Esophagus squamous epithelium (tissue), 4 donors: ENCODE measurements around the gene WWOX.

Experiments used
- POLR2A ChIP-seq, 4 donors: fragments of 450-650 bp; IDR thresholded peaks; one replicate each; pipeline ENCODE4 v1.6.1; 2017; ENCODE audit warnings: antibody characterized with exemption in 4 of 4, mild to moderate bottlenecking in 4 of 4, moderate library complexity in 3 of 4
- TF ChIP-seq, protein P1 (sequence below), 6 experiments: fragments of 450-650 bp in 4 of 6; fragments of 200-600 bp in 2 of 6; sonication (generic) in 2 of 6; IDR thresholded peaks; one replicate each; pipeline ENCODE4 v1.5.1; 2016 to 2019; ENCODE audit warnings: antibody characterized with exemption in 6 of 6, mild to moderate bottlenecking in 4 of 6, moderate library complexity in 4 of 6

DNA sequence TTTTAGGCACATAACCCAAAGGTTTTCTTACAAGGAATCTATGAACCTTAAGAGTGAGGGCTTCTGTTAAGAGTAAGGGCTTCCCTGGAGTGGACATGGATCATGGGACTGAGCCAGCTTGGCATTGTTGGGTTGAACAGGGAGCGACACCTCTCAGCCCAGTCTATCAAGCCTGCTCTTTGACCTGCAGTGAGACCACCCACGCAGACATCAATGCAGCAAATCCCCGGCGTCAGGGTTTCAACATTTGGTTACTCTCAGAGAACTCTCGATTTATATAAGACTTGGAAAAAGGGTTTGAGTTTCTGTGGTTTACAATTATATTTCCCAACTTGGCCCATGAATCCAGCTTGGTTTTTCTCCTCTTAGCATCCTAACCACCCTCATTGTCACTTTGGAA, 299.9 kb downstream of the WWOX start:
- TF ChIP-seq, protein P1, sequence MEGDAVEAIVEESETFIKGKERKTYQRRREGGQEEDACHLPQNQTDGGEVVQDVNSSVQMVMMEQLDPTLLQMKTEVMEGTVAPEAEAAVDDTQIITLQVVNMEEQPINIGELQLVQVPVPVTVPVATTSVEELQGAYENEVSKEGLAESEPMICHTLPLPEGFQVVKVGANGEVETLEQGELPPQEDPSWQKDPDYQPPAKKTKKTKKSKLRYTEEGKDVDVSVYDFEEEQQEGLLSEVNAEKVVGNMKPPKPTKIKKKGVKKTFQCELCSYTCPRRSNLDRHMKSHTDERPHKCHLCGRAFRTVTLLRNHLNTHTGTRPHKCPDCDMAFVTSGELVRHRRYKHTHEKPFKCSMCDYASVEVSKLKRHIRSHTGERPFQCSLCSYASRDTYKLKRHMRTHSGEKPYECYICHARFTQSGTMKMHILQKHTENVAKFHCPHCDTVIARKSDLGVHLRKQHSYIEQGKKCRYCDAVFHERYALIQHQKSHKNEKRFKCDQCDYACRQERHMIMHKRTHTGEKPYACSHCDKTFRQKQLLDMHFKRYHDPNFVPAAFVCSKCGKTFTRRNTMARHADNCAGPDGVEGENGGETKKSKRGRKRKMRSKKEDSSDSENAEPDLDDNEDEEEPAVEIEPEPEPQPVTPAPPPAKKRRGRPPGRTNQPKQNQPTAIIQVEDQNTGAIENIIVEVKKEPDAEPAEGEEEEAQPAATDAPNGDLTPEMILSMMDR (IDR thresholded peaks at IDR 0.05), result no peak
- no peak for TF ChIP-seq POLR2A (IDR thresholded peaks at IDR 0.05)
